Immature natural killer cell (primary cell): ENCODE measurements around the gene ACSL3. TPM values are rescaled to one million over a fixed set of nuclear protein-coding genes. Genes with fewer than 3 reads are reported as not detected.
A peak's percentile ranks its signal among the peaks of the same experiment; 100 is the strongest.

ENCODE experiments used
- DNase-seq, 3 donors: peaks; one replicate each; pipeline ENCODE4 v3.0.0; 2022; ENCODE audit warnings: mixed read lengths in 1 of 3
- H3K27ac Mint-ChIP-seq, 6 donors: one replicate each; pipeline ENCODE4 v1.8.0; 2020; ENCODE audit warnings: mixed read lengths in 6 of 6, mild to moderate bottlenecking in 5 of 6, inconsistent platforms in 4 of 6, moderate library complexity in 3 of 6
- H3K27me3 Mint-ChIP-seq, 3 donors: one replicate each; pipeline ENCODE4 v1.8.0; 2020 to 2021; ENCODE audit warnings: low read depth in 3 of 3, mild to moderate bottlenecking in 3 of 3, mixed read lengths in 3 of 3, moderate library complexity in 3 of 3, inconsistent platforms in 1 of 3
- H3K36me3 Mint-ChIP-seq, 3 donors: one replicate each; pipeline ENCODE4 v1.8.0; 2020; ENCODE audit warnings: mixed read lengths in 3 of 3, inconsistent platforms in 2 of 3, mild to moderate bottlenecking in 2 of 3
- H3K4me1 Mint-ChIP-seq, 2 donors: one replicate each; pipeline ENCODE4 v1.8.0; 2020; ENCODE audit warnings: inconsistent platforms in 2 of 2, mild to moderate bottlenecking in 2 of 2, mixed read lengths in 2 of 2, moderate library complexity in 1 of 2
- H3K4me3 Mint-ChIP-seq, 5 donors: one replicate each; pipeline ENCODE4 v1.8.0; 2020; ENCODE audit warnings: mild to moderate bottlenecking in 5 of 5, mixed read lengths in 5 of 5, inconsistent platforms in 3 of 5, moderate library complexity in 3 of 5
- H3K9me3 Mint-ChIP-seq, 6 donors: one replicate each; pipeline ENCODE4 v1.8.0; 2020; ENCODE audit warnings: mild to moderate bottlenecking in 6 of 6, mixed read lengths in 6 of 6, inconsistent platforms in 4 of 6, moderate library complexity in 3 of 6
- polyA plus RNA-seq, 3 donors: library from polyadenylated mRNA; unstranded; fragments of 300-500 nt; fragmentation: Illumina TruSeq; gene quantifications; one replicate each; pipeline ENCODE4 v1.2.3, GENCODE V29; 2021

Gene ACSL3
- polyA plus RNA-seq, 3 donors from 2014 or later: 25.7 to 37.4 (median 37.3) TPM

DNA sequence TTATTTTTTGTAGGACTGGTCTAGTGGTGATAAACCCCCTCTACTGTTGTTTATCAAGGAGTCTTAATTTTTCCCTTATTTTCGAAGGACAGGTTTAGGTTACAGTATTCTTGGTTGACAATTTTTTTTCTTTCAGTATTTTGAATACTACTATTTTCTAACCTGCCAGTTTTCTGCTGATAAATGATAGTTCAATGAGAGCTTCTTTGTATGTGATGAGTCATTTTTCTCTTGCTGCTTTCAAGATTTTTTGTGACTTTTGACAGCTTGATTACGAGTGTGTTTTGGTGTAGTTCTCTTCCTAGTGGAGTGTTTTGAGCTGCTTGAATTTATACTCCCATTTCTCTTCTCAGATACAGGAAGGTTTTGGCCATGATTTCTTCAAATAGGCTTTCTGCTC lies 77.5 kb downstream of the ACSL3 start:
- Mint-ChIP-seq H3K27ac (no peak overlapping the region), H3K4me3 (no peak overlapping the region), H3K9me3 (peaks cover 0 to 5% (median 1%) of the 10 kb centered on the region in 6 donors), H3K36me3 (peaks cover 25 to 40% (median 31%) of the 10 kb centered on the region in 3 donors), H3K4me1 (peaks cover 3 to 4% of the 10 kb centered on the region in 2 donors), H3K27me3 (peaks cover 0 to 4% (median 0%) of the 10 kb centered on the region in 3 donors)
- DNase-seq: no peak

- peaks cover 0 to 4% (median 2%) of the 10 kb centered on the region in 3 donors for H3K27me3 Mint-ChIP-seq
- H3K9me3 Mint-ChIP-seq: peaks cover 0 to 5% (median 1%) of the 10 kb centered on the region in 6 donors
- peaks cover 3 to 4% of the 10 kb centered on the region in 2 donors for H3K4me1 Mint-ChIP-seq
- H3K4me3 Mint-ChIP-seq: no peak overlapping the region
- DNase-seq: peak; percentile 22 to 41 (median 40)
- H3K27ac Mint-ChIP-seq: no peak overlapping the region
- peaks cover 21 to 37% (median 30%) of the 10 kb centered on the region in 3 donors for H3K36me3 Mint-ChIP-seq
Observed at GRCh38 chr2:222939208-222939856, 78.5 kb downstream of the ACSL3 start.

GRCh38 chr2:222939979-222940378 lies 79.1 kb downstream of the ACSL3 start:
- DNase-seq: no peak
- Mint-ChIP-seq H3K36me3 (peaks cover 21 to 31% (median 24%) of the 10 kb centered on the region in 3 donors), H3K27me3 (peaks cover 0 to 4% (median 3%) of the 10 kb centered on the region in 3 donors), H3K9me3 (peaks cover 0 to 5% (median 1%) of the 10 kb centered on the region in 6 donors), H3K4me1 (peaks cover 3 to 4% of the 10 kb centered on the region in 2 donors), H3K4me3 (no peak overlapping the region), H3K27ac (no peak overlapping the region)

GRCh38 chr2:222941510-222942032 lies 80.7 kb downstream of the ACSL3 start:
- Mint-ChIP-seq H3K36me3 (peaks cover 18 to 30% (median 19%) of the 10 kb centered on the region in 3 donors), H3K27ac (no peak overlapping the region), H3K4me3 (no peak overlapping the region), H3K9me3 (peaks cover 0 to 5% (median 1%) of the 10 kb centered on the region in 6 donors), H3K27me3 (peaks cover 0 to 3% (median under 1%) of the 10 kb centered on the region in 3 donors), H3K4me1 (peaks cover 3 to 4% of the 10 kb centered on the region in 2 donors)
- no peak for DNase-seq

DNA sequence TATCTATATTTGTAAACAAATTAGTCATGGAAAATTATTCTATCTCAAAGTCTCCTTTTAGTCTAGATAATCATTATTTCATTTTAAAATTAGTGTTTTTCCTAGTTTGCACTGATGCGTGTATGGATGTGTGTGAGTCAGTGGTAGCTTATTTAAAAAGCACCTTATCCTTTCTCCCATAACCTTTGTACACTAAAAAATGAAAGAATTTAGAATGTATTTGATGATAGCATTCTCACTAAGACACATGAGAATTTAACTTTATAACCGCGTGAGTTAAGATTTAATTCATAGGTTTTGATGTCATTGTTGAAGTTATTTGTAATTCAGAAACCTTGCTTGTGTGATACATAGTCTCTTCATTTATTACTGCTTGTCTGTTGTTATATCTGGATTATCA lies 81.7 kb downstream of the ACSL3 start:
- Mint-ChIP-seq H3K27ac (no peak overlapping the region), H3K27me3 (peaks cover 0 to 3% (median 0%) of the 10 kb centered on the region in 3 donors), H3K9me3 (peaks cover 0 to 5% (median 1%) of the 10 kb centered on the region in 6 donors), H3K4me1 (peaks cover 3 to 4% of the 10 kb centered on the region in 2 donors), H3K4me3 (no peak overlapping the region), H3K36me3 (peaks cover 9 to 20% (median 11%) of the 10 kb centered on the region in 3 donors)
- no peak for DNase-seq

- Mint-ChIP-seq H3K36me3 (peaks cover 5 to 16% (median 7%) of the 10 kb centered on the region in 3 donors), H3K9me3 (peaks cover 0 to 5% (median under 1%) of the 10 kb centered on the region in 6 donors), H3K4me3 (no peak overlapping the region), H3K4me1 (peaks cover 3 to 4% of the 10 kb centered on the region in 2 donors), H3K27me3 (peaks cover 0 to 3% (median 0%) of the 10 kb centered on the region in 3 donors), H3K27ac (no peak overlapping the region)
- no peak for DNase-seq
Observed at GRCh38 chr2:222942977-222943376, 82.1 kb downstream of the ACSL3 start.

DNA sequence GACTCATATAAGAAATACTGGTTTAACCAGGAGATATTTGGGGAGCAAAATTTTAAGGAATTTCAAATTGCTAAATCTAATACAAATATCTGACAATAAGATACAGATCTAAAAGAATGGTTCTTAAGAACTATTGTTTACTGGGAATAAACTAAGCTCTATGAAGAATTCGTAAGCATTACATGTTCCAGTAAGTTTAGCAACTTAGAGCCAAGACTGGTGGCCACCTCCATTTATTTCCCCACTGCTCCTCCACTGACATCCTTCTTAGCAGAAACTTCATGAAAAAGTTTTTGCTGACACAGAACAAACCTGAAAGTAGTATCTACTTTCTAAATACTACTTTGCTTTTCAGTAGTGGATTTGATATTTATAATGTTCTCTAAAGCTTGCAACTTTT lies 83.0 kb downstream of the ACSL3 start:
- Mint-ChIP-seq H3K9me3 (peaks cover 0 to 5% (median under 1%) of the 10 kb centered on the region in 6 donors), H3K27ac (no peak overlapping the region), H3K27me3 (peaks cover 0 to 3% (median 2%) of the 10 kb centered on the region in 3 donors), H3K36me3 (peaks cover 4 to 13% (median 7%) of the 10 kb centered on the region in 3 donors), H3K4me1 (peaks cover 3 to 4% of the 10 kb centered on the region in 2 donors), H3K4me3 (no peak overlapping the region)
- no peak for DNase-seq

GRCh38 chr2:222944552-222944951 lies 83.7 kb downstream of the ACSL3 start:
- no peak overlapping the region for H3K4me3 Mint-ChIP-seq
- H3K27me3 Mint-ChIP-seq: peaks cover 0 to 3% (median 2%) of the 10 kb centered on the region in 3 donors
- no peak for DNase-seq
- no peaks in the 10 kb centered on the region for H3K9me3 Mint-ChIP-seq
- H3K4me1 Mint-ChIP-seq: no peaks in the 10 kb centered on the region
- H3K27ac Mint-ChIP-seq: no peak overlapping the region
- H3K36me3 Mint-ChIP-seq: peaks cover 0 to 8% (median 3%) of the 10 kb centered on the region in 3 donors

DNA sequence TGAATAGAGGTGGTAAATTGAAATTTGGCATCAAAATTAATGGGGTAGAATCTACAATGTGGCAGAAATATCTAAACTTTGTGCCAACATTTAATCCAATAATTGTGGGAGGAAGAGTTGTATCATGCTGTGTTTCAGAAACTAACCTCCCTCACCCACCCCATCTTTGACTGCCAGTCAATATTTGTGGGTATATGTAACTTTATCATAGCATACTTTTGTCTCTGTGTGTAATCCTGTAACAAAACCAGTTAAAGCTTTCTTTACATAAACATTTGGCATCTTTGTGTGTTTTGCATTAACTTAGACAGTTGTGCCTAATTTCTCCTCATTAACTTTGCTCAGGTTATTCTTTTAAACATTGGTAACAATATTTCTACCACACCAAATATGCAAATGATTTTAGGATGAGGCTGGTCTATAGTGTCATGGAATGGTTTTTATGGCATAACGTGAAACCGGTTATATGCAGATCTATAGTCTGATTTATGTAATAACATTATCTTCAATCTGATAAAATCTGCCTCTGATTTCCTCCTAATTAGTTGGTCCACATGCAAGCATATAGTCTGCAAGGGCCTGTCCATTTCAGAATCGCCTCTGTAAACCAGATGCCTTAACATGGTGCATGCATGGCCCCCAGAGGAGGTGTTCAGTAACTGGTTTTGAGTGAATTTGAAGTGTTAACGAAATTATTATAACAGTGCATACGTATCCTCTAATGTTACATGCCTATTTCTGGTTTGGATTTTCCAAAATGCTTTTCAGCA lies 84.3 kb downstream of the ACSL3 start:
- peaks cover 0 to 3% (median 2%) of the 10 kb centered on the region in 3 donors for H3K27me3 Mint-ChIP-seq
- no peaks in the 10 kb centered on the region for H3K4me1 Mint-ChIP-seq
- no peaks in the 10 kb centered on the region for H3K9me3 Mint-ChIP-seq
- DNase-seq: no peak
- H3K4me3 Mint-ChIP-seq: no peak overlapping the region
- H3K27ac Mint-ChIP-seq: no peak overlapping the region
- peaks cover 0 to 8% (median 3%) of the 10 kb centered on the region in 3 donors for H3K36me3 Mint-ChIP-seq

DNA sequence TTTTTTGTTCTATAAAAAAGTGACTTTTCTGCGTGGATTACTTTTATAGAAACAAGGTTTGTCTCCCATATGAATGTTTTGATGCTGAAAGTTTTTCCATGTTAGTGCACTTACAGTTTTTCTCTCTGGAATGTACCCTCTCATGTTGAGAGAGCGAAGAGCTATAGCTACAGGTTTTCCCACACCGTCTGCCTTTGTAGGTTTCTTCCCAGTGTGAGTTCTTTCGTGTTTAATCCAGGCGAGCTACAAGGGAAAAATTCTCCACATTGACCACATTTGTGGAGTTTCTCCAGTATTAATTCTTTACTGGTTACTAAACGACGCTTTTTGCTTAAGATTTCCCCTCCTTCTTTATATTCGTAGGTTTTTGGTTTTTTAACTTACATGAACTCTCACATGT lies 85.1 kb downstream of the ACSL3 start:
- Mint-ChIP-seq H3K9me3 (no peaks in the 10 kb centered on the region), H3K4me1 (no peaks in the 10 kb centered on the region), H3K27ac (peak overlapping the region in 1 of 6 donors; percentile 28), H3K4me3 (no peak overlapping the region), H3K36me3 (peaks cover 0 to 8% (median 3%) of the 10 kb centered on the region in 3 donors), H3K27me3 (peaks cover under 1 to 4% (median 3%) of the 10 kb centered on the region in 3 donors)
- no peak for DNase-seq

DNA sequence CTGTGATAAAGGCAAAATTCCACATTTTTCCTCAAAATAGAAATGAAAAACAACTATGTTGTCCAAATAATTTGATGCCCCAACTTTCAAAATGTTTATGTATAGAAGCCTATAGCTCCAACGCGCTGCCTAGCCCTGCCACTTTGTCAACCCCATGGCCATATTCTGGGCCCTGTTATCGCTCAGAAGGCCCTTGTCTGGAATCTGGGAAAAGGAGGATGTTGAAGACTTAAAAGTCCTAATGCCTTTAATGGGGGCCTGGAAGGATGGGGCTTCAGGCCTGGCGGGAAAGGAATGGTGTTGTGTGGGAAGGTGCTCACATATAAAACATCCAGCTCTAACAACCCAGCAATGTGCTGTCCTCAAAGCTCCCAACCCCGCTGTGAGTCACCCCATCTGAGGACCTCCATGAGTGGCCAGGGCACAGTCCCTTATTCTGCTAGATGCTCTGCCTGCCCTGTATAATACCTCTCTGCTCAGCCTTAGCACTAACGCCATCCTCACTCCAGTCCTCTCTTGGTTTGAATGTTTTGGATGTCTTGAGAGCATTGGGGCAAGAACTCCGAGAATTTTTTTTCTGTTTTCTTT lies 86.0 kb downstream of the ACSL3 start:
- Mint-ChIP-seq H3K9me3 (no peaks in the 10 kb centered on the region), H3K27me3 (peaks cover 3 to 11% (median 3%) of the 10 kb centered on the region in 3 donors), H3K4me1 (no peaks in the 10 kb centered on the region), H3K27ac (no peak overlapping the region), H3K4me3 (no peak overlapping the region), H3K36me3 (peaks cover 0 to 1% (median under 1%) of the 10 kb centered on the region in 3 donors)
- no peak for DNase-seq

GRCh38 chr2:222949073-222949472 lies 88.2 kb downstream of the ACSL3 start:
- no peak overlapping the region for H3K4me3 Mint-ChIP-seq
- H3K4me1 Mint-ChIP-seq: no peaks in the 10 kb centered on the region
- peaks cover 0 to 2% (median 0%) of the 10 kb centered on the region in 6 donors for H3K9me3 Mint-ChIP-seq
- no peaks in the 10 kb centered on the region for H3K36me3 Mint-ChIP-seq
- H3K27me3 Mint-ChIP-seq: peaks cover 3 to 11% (median 5%) of the 10 kb centered on the region in 3 donors
- DNase-seq: no peak
- no peak overlapping the region for H3K27ac Mint-ChIP-seq

- no peak for DNase-seq
- no peak overlapping the region for H3K27ac Mint-ChIP-seq
- peaks cover 0 to 11% (median 5%) of the 10 kb centered on the region in 3 donors for H3K27me3 Mint-ChIP-seq
- no peaks in the 10 kb centered on the region for H3K36me3 Mint-ChIP-seq
- no peak overlapping the region for H3K4me3 Mint-ChIP-seq
- H3K9me3 Mint-ChIP-seq: peaks cover 0 to 2% (median 0%) of the 10 kb centered on the region in 6 donors
- no peaks in the 10 kb centered on the region for H3K4me1 Mint-ChIP-seq
Observed at GRCh38 chr2:222949690-222950323, 89.0 kb downstream of the ACSL3 start.
